Measurements from ENCODE around the gene ZNF804A.

DNA sequence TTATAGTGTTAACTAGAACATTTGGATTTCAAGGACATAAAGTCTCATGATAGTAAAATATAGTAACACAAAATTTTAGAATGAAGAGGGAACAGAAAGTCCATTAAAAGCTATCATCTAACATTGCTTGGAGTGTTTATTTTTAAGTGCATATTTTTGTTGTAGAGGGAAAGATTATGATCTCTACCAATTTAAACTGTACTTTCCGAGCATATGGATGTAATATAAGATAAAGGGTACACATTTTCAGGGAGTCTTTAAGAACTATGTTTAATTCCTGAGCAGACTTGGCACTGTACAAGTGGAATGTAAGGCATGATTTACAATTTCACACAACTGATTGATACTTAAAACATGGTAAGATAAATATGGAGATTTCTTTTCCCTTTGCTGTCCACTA is 34.2 kb upstream of the ZNF804A start:
- no peak for TF ChIP-seq POLR2A (IDR thresholded peaks at IDR 0.05)
- TF ChIP-seq, protein P1, sequence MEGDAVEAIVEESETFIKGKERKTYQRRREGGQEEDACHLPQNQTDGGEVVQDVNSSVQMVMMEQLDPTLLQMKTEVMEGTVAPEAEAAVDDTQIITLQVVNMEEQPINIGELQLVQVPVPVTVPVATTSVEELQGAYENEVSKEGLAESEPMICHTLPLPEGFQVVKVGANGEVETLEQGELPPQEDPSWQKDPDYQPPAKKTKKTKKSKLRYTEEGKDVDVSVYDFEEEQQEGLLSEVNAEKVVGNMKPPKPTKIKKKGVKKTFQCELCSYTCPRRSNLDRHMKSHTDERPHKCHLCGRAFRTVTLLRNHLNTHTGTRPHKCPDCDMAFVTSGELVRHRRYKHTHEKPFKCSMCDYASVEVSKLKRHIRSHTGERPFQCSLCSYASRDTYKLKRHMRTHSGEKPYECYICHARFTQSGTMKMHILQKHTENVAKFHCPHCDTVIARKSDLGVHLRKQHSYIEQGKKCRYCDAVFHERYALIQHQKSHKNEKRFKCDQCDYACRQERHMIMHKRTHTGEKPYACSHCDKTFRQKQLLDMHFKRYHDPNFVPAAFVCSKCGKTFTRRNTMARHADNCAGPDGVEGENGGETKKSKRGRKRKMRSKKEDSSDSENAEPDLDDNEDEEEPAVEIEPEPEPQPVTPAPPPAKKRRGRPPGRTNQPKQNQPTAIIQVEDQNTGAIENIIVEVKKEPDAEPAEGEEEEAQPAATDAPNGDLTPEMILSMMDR (IDR thresholded peaks at IDR 0.05): no peak

Measured in uterus (tissue), 2 donors.